ENCODE data around the gene PTDSS2. TPM values are rescaled to one million over a fixed set of nuclear protein-coding genes. Genes with fewer than 3 reads are reported as not detected.
"Not testable (repeated sequence)": the region's sequence is repeated elsewhere in the genome, so short reads cannot be mapped to it uniquely, and the experiment has no call there.

PTDSS2 gene
- total RNA-seq, 2 experiments from 2014 or later = 26.2 to 30.0 TPM

- POLR2A ChIA-PET = no interaction called here
Observed at GRCh38 chr11:412641-413119, 37.4 kb upstream of the PTDSS2 start.

GRCh38 chr11:413120-414081, 36.7 kb upstream of the PTDSS2 start:
- ChIA-PET CTCF (interaction anchor here (1.5 to 3.6 kb wide), 2 partner anchors 35 to 124 kb away, joined by 3 to 18 read pairs; no protein-coding TSS in a partner anchor), POLR2A (interaction anchor here (4.3 kb wide), 1 partner anchor 36 kb away, joined by 25 read pairs; the partner anchor contains the start of gene PTDSS2)

More at GRCh38 chr11:412641-413119, 37.4 kb upstream of the PTDSS2 start:
- CTCF ChIA-PET = interaction anchor here (0.6 kb wide), 1 partner anchor 144 kb away, joined by 3 read pairs; no protein-coding TSS in a partner anchor

- POLR2A ChIA-PET = interaction anchor here (1.0 to 4.3 kb wide), 4 partner anchors 7 to 201 kb away, joined by 3 to 25 read pairs (median 12); partner anchors contain the start of gene PTDSS2
- CTCF ChIA-PET = interaction anchor here (1.1 to 3.6 kb wide), 4 partner anchors 8 to 125 kb away, joined by 3 to 18 read pairs (median 4); no protein-coding TSS in a partner anchor
Observed at GRCh38 chr11:414318-414857, 35.7 kb upstream of the PTDSS2 start.

GRCh38 chr11:415640-416041, 34.4 kb upstream of the PTDSS2 start:
- CTCF ChIA-PET = interaction anchor here (1.5 to 3.6 kb wide), 3 partner anchors 9 to 165 kb away, joined by 3 to 18 read pairs (median 4); no protein-coding TSS in a partner anchor
- POLR2A ChIA-PET = interaction anchor here (3.0 to 4.3 kb wide), 2 partner anchors 9 to 34 kb away, joined by 21 to 25 read pairs; partner anchors contain the start of gene PTDSS2

- ChIA-PET POLR2A (interaction anchor here (3.0 to 4.3 kb wide), 2 partner anchors 9 to 33 kb away, joined by 21 to 25 read pairs; partner anchors contain the start of gene PTDSS2), CTCF (interaction anchor here (1.2 to 3.6 kb wide), 5 partner anchors 9 to 166 kb away, joined by 3 to 18 read pairs (median 5); no protein-coding TSS in a partner anchor)
Observed at GRCh38 chr11:416051-416756, 33.9 kb upstream of the PTDSS2 start.

- POLR2A ChIA-PET = interaction anchor here (3.0 to 4.3 kb wide), 2 partner anchors 10 to 32 kb away, joined by 21 to 25 read pairs; partner anchors contain the start of gene PTDSS2
Observed at GRCh38 chr11:416757-417621, 33.1 kb upstream of the PTDSS2 start.

GRCh38 chr11:417652-418342, 32.3 kb upstream of the PTDSS2 start:
- ChIA-PET CTCF (interaction anchor here (3.6 kb wide), 1 partner anchor 31 kb away, joined by 18 read pairs; no protein-coding TSS in a partner anchor), POLR2A (interaction anchor here (3.0 to 4.3 kb wide), 2 partner anchors 11 to 31 kb away, joined by 21 to 25 read pairs; partner anchors contain the start of gene PTDSS2)

More at GRCh38 chr11:416757-417621, 33.1 kb upstream of the PTDSS2 start:
- CTCF ChIA-PET = interaction anchor here (1.2 to 3.6 kb wide), 4 partner anchors 10 to 166 kb away, joined by 3 to 18 read pairs (median 6); no protein-coding TSS in a partner anchor

GRCh38 chr11:418343-419247, 31.5 kb upstream of the PTDSS2 start:
- CTCF ChIA-PET = no interaction called here
- POLR2A ChIA-PET = no interaction called here

GRCh38 chr11:419248-420005, 30.7 kb upstream of the PTDSS2 start:
- POLR2A ChIA-PET = no interaction called here
- CTCF ChIA-PET = no interaction called here

- POLR2A ChIA-PET = no interaction called here
- CTCF ChIA-PET = no interaction called here
Observed at GRCh38 chr11:420054-420910, 29.8 kb upstream of the PTDSS2 start.

GRCh38 chr11:420911-421321, 29.2 kb upstream of the PTDSS2 start:
- ChIA-PET CTCF (no interaction called here), POLR2A (no interaction called here)

GRCh38 chr11:422249-422656, 27.8 kb upstream of the PTDSS2 start:
- ChIA-PET CTCF (no interaction called here), POLR2A (no interaction called here)

GRCh38 chr11:424232-424631, 25.8 kb upstream of the PTDSS2 start:
- CTCF ChIA-PET = no interaction called here

GRCh38 chr11:424766-425165, 25.3 kb upstream of the PTDSS2 start:
- CTCF ChIA-PET, POLR2A ChIA-PET: not testable (repeated sequence)

More at GRCh38 chr11:424232-424631, 25.8 kb upstream of the PTDSS2 start:
- POLR2A ChIA-PET = no interaction called here

GRCh38 chr11:425301-425700, 24.8 kb upstream of the PTDSS2 start:
- POLR2A ChIA-PET = no interaction called here

More at GRCh38 chr11:425301-425700, 24.8 kb upstream of the PTDSS2 start:
- CTCF ChIA-PET = no interaction called here

Data from activated CD8-positive, alpha-beta memory T cell treated with anti-CD3 and anti-CD28 coated beads for 36 hours (primary cell).